ENCODE results near the gene CBX1.

The CBX1 gene

GRCh38 chr17:48056246-48056745 lies 45.0 kb downstream of the CBX1 start:
- H3K4me3 ChIP-seq (ENCODE audit: severe bottlenecking): no peak overlapping the region
- DNase-seq (ENCODE audit: low spot score) (no peak), ATAC-seq (ENCODE audit: low read depth) (no peak)
- no peaks in the 10 kb centered on the region for H3K9me3 ChIP-seq (ENCODE audit: severe bottlenecking)
- H3K27me3 ChIP-seq (ENCODE audit: insufficient read depth, poor library complexity, severe bottlenecking): no peaks in the 10 kb centered on the region
- H3K36me3 ChIP-seq (ENCODE audit: low read depth): peaks cover 82% of the 10 kb centered on the region
- H3K4me1 ChIP-seq (ENCODE audit: insufficient read depth, poor library complexity, severe bottlenecking): peaks cover 43% of the 10 kb centered on the region
- peak overlapping the region; percentile 76 for H3K27ac ChIP-seq (ENCODE audit: poor library complexity, severe bottlenecking)
- TF ChIP-seq CTCF (IDR thresholded peaks at IDR 0.05; ENCODE audit: poor library complexity, severe bottlenecking): no peak

- DNase-seq (ENCODE audit: low spot score): no peak
- ATAC-seq (ENCODE audit: low read depth): peak; percentile 9; the same call in 2 of the 3 replicates
- TF ChIP-seq CTCF (IDR thresholded peaks at IDR 0.05; ENCODE audit: poor library complexity, severe bottlenecking): no peak
- H3K36me3 ChIP-seq (ENCODE audit: low read depth): peaks cover 82% of the 10 kb centered on the region
- H3K4me1 ChIP-seq (ENCODE audit: insufficient read depth, poor library complexity, severe bottlenecking): peaks cover 49% of the 10 kb centered on the region
- H3K4me3 ChIP-seq (ENCODE audit: severe bottlenecking): no peak overlapping the region
- H3K9me3 ChIP-seq (ENCODE audit: severe bottlenecking): no peaks in the 10 kb centered on the region
- H3K27me3 ChIP-seq (ENCODE audit: insufficient read depth, poor library complexity, severe bottlenecking): no peaks in the 10 kb centered on the region
- H3K27ac ChIP-seq (ENCODE audit: poor library complexity, severe bottlenecking): peak overlapping the region; percentile 76
Observed at GRCh38 chr17:48055531-48056245, 45.6 kb downstream of the CBX1 start.

- peak overlapping the region; percentile 76 for H3K27ac ChIP-seq (ENCODE audit: poor library complexity, severe bottlenecking)
- H3K27me3 ChIP-seq (ENCODE audit: insufficient read depth, poor library complexity, severe bottlenecking): no peaks in the 10 kb centered on the region
- H3K4me3 ChIP-seq (ENCODE audit: severe bottlenecking): peak overlapping the region; percentile 6
- H3K36me3 ChIP-seq (ENCODE audit: low read depth): peaks cover 78% of the 10 kb centered on the region
- DNase-seq (ENCODE audit: low spot score) (peak; percentile 95), ATAC-seq (ENCODE audit: low read depth) (peak; percentile 89)
- H3K4me1 ChIP-seq (ENCODE audit: insufficient read depth, poor library complexity, severe bottlenecking): peaks cover 58% of the 10 kb centered on the region
- H3K9me3 ChIP-seq (ENCODE audit: severe bottlenecking): no peaks in the 10 kb centered on the region
- TF ChIP-seq CTCF (IDR thresholded peaks at IDR 0.05; ENCODE audit: poor library complexity, severe bottlenecking): no peak
Observed at GRCh38 chr17:48054238-48055185, 46.8 kb downstream of the CBX1 start.

GRCh38 chr17:48053758-48054237 lies 47.5 kb downstream of the CBX1 start:
- ATAC-seq (ENCODE audit: low read depth): no peak
- Histone ChIP-seq H3K36me3 (ENCODE audit: low read depth) (peaks cover 70% of the 10 kb centered on the region), H3K4me1 (ENCODE audit: insufficient read depth, poor library complexity, severe bottlenecking) (peaks cover 58% of the 10 kb centered on the region), H3K4me3 (ENCODE audit: severe bottlenecking) (no peak overlapping the region), H3K27ac (ENCODE audit: poor library complexity, severe bottlenecking) (peak overlapping the region; percentile 76), H3K9me3 (ENCODE audit: severe bottlenecking) (no peaks in the 10 kb centered on the region), H3K27me3 (ENCODE audit: insufficient read depth, poor library complexity, severe bottlenecking) (no peaks in the 10 kb centered on the region)
- no peak for DNase-seq (ENCODE audit: low spot score)
- no peak for TF ChIP-seq CTCF (IDR thresholded peaks at IDR 0.05; ENCODE audit: poor library complexity, severe bottlenecking)
